Progenitor cell of endocrine pancreas (in vitro differentiated cells): ENCODE measurements around the gene ARHGAP1. TPM values are rescaled to one million over a fixed set of nuclear protein-coding genes. Genes with fewer than 3 reads are reported as not detected.
"Not testable (repeated sequence)": the region's sequence is repeated elsewhere in the genome, so short reads cannot be mapped to it uniquely, and the experiment has no call there.

Experiments
- DNase-seq: peaks from one replicate; pipeline ENCODE4 v3.0.0; 2021; ENCODE audit warnings: low spot score; ENCODE audit not compliant: unreplicated experiment
- H3K27ac Mint-ChIP-seq: 2 replicates; pipeline ENCODE4 v1.8.0; 2021; ENCODE audit warnings: mild to moderate bottlenecking, moderate library complexity, mixed read lengths
- H3K27me3 Mint-ChIP-seq: 2 replicates; pipeline ENCODE4 v1.8.0; 2021; ENCODE audit warnings: mixed read lengths
- H3K36me3 Mint-ChIP-seq: 2 replicates; pipeline ENCODE4 v1.8.0; 2022; ENCODE audit warnings: mixed read lengths; ENCODE audit not compliant: insufficient read depth
- H3K4me1 Mint-ChIP-seq: 2 replicates; pipeline ENCODE4 v1.8.0; 2021; ENCODE audit warnings: low read depth, mixed read lengths
- H3K4me3 Mint-ChIP-seq: 2 replicates; pipeline ENCODE4 v1.8.0; 2021; ENCODE audit warnings: low read depth, mild to moderate bottlenecking, moderate library complexity, mixed read lengths
- H3K9me3 Mint-ChIP-seq: 2 replicates; pipeline ENCODE4 v1.8.0; 2021; ENCODE audit warnings: low read depth, mixed read lengths
- total RNA-seq: library from RNA; stranded (reverse); gene quantifications from 2 replicates; pipeline ENCODE4 v1.2.1, GENCODE V29; 2021
- TF ChIP-seq, protein P1 (sequence below): fragments of 200-600 bp; sonication (generic); IDR thresholded peaks from one replicate; pipeline ENCODE4 v1.5.0; 2021; ENCODE audit warnings: antibody characterized with exemption, mild to moderate bottlenecking; ENCODE audit not compliant: unreplicated experiment

ARHGAP1 gene
- total RNA-seq, 1 donor from 2014 or later = 39.8 TPM

DNA sequence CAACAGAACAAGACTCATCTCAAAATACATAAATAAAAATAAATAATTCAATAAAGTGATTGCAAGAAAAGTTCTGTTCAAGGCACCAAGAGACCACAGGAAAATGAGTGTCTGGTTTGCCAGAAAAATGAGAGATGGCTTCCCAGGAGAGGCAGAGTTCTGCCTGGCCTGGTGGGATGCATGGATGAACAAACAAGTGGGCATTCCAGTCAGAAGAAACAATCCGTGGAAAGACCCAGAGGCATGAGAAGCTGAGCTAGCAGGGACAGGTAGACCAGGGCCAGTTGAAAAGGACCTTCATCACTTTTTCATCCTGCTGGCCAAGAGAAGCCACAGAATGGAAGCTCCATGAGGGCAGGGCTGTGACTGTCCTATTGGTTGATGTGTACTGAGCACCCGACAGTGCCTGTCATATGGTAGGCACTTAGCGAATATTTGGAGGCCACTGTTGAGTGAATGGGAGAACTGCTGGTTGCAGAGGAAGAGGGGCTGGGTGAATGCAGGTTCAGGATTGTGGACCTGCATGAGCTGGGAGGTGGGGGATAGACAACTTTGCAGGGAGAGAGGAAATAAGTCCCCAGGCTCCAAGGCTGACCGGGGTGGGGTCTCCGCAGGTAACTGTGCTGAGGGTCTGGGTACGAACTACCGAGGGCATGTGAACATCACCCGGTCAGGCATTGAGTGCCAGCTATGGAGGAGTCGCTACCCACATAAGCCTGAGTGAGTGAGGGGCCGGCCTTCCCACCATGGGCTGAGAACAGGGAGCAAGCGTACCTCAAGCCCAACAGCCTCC, 22.3 kb upstream of the ARHGAP1 start:
- DNase-seq = no peak
- Mint-ChIP-seq H3K4me3 (no peak overlapping the region), H3K9me3 (no peaks in the 10 kb centered on the region), H3K36me3 (no peaks in the 10 kb centered on the region), H3K27me3 (no peaks in the 10 kb centered on the region), H3K27ac (no peak overlapping the region), H3K4me1 (peaks cover 22% of the 10 kb centered on the region)
- TF ChIP-seq, protein P1, sequence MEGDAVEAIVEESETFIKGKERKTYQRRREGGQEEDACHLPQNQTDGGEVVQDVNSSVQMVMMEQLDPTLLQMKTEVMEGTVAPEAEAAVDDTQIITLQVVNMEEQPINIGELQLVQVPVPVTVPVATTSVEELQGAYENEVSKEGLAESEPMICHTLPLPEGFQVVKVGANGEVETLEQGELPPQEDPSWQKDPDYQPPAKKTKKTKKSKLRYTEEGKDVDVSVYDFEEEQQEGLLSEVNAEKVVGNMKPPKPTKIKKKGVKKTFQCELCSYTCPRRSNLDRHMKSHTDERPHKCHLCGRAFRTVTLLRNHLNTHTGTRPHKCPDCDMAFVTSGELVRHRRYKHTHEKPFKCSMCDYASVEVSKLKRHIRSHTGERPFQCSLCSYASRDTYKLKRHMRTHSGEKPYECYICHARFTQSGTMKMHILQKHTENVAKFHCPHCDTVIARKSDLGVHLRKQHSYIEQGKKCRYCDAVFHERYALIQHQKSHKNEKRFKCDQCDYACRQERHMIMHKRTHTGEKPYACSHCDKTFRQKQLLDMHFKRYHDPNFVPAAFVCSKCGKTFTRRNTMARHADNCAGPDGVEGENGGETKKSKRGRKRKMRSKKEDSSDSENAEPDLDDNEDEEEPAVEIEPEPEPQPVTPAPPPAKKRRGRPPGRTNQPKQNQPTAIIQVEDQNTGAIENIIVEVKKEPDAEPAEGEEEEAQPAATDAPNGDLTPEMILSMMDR = no peak

DNA sequence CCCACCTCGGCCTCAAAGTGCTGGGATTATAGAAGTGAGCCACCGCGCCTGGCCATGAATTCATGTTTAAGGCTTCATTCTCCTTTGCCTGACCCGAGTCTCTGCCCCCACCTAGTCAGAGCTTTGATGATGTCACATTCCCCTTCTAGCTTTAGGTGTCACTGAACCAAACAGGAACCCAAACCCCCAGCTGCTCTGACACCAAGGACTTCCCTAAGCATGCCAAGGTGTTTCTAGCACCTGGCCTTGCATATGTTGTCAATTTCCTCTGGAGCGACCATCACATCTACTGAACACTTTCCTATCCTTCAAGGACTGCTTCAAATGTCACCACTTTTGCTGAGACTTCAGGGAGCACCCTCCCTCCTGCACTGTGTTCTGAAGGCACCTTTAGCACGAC, 20.9 kb upstream of the ARHGAP1 start:
- Mint-ChIP-seq H3K4me1 (peaks cover 22% of the 10 kb centered on the region), H3K4me3 (no peak overlapping the region), H3K36me3 (no peaks in the 10 kb centered on the region), H3K27me3 (no peaks in the 10 kb centered on the region), H3K27ac (peak overlapping the region; percentile 81), H3K9me3 (no peaks in the 10 kb centered on the region)
- no peak for DNase-seq
- TF ChIP-seq, protein P1 = no peak

DNA sequence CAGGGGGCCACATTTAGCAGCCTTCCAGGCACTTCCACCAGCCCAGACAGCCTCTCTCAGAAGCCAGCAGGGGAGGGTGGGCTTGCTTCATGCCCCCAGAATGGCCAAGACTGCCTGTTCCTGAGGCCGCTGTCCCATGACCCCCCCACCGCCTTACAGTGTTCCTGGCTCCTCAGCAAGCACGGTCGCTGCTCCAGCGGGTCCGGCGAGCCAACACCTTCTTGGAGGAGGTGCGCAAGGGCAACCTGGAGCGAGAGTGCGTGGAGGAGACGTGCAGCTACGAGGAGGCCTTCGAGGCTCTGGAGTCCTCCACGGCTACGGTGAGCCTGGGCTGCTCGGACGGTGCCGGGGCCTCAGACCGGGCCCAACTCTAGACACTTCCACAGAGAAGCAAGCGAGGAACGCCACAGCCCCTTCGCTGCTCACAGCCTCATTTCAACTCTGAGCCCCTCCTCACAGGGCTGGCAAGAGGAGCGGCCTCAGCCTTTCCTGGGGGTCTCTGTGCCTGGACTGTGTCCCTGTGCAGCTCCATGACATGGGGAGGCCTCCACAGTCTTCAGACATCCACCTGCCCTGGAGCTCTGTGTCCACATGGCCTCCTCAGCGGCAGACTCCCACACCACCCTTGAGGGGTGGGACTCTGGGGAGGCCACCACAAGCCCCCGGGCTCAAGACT, 19.3 kb upstream of the ARHGAP1 start:
- peaks cover 20% of the 10 kb centered on the region for H3K4me1 Mint-ChIP-seq
- no peaks in the 10 kb centered on the region for H3K36me3 Mint-ChIP-seq
- H3K27ac Mint-ChIP-seq = peak overlapping the region; percentile 86
- no peaks in the 10 kb centered on the region for H3K9me3 Mint-ChIP-seq
- TF ChIP-seq, protein P1 = no peak
- no peaks in the 10 kb centered on the region for H3K27me3 Mint-ChIP-seq
- H3K4me3 Mint-ChIP-seq = no peak overlapping the region
- no peak for DNase-seq

DNA sequence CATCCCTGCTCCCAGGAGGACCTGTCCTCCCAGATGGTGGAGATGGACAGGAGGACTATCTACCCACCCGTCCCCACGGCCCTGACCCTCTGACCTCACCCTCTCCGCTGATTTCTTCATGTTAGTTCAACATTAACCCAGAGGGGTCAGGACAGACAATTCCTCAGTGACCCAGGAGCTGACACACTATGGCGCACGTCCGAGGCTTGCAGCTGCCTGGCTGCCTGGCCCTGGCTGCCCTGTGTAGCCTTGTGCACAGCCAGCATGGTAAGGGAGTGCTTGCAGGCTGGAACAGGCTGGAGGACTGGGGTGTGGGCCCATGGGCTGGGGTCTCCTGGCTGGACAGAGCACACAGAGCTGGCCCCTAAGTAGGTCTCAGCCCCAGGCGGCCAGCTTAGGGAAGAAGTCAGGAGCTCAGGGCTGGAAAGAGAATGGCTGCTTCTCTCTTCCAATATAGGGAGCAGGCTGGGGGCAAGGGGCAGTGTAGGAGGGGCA, 18.7 kb upstream of the ARHGAP1 start, which contains the start of gene F2:
TSS of gene F2 (plus strand) at position 166 of the 495 bp plus-strand sequence. CDS start at position 189, 23 bp downstream.
- Mint-ChIP-seq H3K27me3 (no peaks in the 10 kb centered on the region), H3K4me3 (peak within 1 kb of the TSS; percentile 19), H3K36me3 (no peaks in the 10 kb centered on the region), H3K4me1 (peaks cover 20% of the 10 kb centered on the region), H3K9me3 (no peaks in the 10 kb centered on the region), H3K27ac (peak within 1 kb of the TSS; percentile 86)
- TF ChIP-seq, protein P1 = no peak
- no peak for DNase-seq

DNA sequence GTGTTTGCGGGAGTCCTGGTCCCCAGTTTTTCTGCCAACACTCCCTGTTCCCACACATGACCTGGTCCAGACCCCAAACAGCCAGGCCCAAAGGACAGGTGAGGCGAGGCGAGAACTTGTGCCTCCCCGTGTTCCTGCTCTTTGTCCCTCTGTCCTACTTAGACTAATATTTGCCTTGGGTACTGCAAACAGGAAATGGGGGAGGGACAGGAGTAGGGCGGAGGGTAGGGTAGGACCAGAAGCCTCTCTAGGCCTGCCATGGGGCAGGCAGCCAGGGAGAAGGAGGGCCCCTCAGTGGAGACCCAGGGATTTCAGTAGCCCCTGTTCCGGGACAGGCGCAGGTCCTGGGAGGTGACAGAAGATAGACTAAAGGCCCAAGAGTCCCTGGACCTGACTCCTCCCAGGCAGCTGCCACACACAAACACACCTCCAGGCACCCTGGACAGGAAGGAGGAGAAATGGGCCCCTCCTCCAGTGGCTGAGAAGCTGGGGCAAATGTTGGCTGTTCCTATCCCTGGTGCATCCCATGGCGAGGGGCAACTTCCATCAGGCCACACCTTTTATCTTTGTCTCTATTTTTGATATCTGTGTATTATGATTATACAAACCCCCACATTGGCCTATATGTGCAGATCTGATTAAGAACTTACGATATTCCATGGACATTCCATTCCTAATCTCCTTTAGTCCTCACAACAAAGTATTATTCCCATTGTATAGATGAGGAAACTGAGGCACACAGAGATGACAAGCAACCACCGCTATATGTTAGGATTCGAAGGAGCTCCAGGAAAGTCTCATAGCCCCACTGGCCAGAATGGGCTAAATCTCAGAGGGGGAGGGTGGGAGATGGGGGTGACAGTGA, 18.0 kb upstream of the ARHGAP1 start:
- no peak for DNase-seq
- H3K4me3 Mint-ChIP-seq = no peak overlapping the region
- H3K9me3 Mint-ChIP-seq = no peaks in the 10 kb centered on the region
- no peaks in the 10 kb centered on the region for H3K36me3 Mint-ChIP-seq
- H3K4me1 Mint-ChIP-seq = peaks cover 18% of the 10 kb centered on the region
- TF ChIP-seq, protein P1 = no peak
- H3K27ac Mint-ChIP-seq = peak overlapping the region; percentile 86
- no peaks in the 10 kb centered on the region for H3K27me3 Mint-ChIP-seq

DNA sequence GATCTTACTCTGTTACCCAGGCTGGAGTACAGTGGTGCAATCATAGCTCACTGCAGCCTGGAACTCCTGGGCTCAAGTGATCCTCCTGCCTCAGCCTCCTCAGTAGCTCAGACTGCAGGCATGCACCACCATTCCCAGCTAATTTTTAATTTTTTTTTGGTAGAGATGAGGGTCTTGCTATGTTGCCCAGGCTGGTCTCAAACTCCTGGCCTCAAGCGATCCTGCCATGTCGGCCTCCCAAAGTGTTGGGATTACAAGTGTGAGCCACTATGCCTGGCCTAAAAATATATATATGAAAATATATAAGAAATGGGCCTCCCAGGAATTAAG, 17.4 kb upstream of the ARHGAP1 start:
- not testable (repeated sequence) for H3K4me3 Mint-ChIP-seq, H3K9me3 Mint-ChIP-seq, DNase-seq, H3K36me3 Mint-ChIP-seq, H3K27me3 Mint-ChIP-seq
- peak overlapping the region; percentile 45 for H3K27ac Mint-ChIP-seq
- H3K4me1 Mint-ChIP-seq = peaks cover 18% of the 10 kb centered on the region
